GM12872 (cell line): Measurements from ENCODE around the gene IL18.

ENCODE experiments used
- TF ChIP-seq, protein P1 (sequence below): IDR thresholded peaks from 3 replicates; pipeline ENCODE4 v1.5.1; 2011; ENCODE audit warnings: low read depth, mild to moderate bottlenecking, low read length, moderate library complexity; ENCODE audit not compliant: insufficient read depth

Gene IL18

DNA sequence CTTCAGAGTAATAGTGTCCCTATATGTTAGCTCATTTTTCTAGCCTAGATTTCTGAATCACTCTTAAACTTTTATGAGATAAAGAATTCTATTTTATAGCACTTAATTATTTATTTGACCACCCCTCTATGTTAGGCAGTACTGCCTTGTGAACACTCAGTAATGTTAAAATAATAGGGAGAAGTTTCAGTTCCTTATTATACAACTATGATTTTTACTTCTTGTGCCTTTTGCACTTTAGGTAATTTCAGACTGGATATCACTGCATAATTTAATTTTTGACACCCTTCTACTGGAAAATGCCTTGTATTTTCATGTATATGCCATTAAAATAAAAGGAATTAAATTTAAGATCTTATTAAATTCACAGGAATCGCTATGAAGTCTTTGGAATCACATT, 14.5 kb upstream of the IL18 start:
- TF ChIP-seq, protein P1, sequence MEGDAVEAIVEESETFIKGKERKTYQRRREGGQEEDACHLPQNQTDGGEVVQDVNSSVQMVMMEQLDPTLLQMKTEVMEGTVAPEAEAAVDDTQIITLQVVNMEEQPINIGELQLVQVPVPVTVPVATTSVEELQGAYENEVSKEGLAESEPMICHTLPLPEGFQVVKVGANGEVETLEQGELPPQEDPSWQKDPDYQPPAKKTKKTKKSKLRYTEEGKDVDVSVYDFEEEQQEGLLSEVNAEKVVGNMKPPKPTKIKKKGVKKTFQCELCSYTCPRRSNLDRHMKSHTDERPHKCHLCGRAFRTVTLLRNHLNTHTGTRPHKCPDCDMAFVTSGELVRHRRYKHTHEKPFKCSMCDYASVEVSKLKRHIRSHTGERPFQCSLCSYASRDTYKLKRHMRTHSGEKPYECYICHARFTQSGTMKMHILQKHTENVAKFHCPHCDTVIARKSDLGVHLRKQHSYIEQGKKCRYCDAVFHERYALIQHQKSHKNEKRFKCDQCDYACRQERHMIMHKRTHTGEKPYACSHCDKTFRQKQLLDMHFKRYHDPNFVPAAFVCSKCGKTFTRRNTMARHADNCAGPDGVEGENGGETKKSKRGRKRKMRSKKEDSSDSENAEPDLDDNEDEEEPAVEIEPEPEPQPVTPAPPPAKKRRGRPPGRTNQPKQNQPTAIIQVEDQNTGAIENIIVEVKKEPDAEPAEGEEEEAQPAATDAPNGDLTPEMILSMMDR, result no peak

DNA sequence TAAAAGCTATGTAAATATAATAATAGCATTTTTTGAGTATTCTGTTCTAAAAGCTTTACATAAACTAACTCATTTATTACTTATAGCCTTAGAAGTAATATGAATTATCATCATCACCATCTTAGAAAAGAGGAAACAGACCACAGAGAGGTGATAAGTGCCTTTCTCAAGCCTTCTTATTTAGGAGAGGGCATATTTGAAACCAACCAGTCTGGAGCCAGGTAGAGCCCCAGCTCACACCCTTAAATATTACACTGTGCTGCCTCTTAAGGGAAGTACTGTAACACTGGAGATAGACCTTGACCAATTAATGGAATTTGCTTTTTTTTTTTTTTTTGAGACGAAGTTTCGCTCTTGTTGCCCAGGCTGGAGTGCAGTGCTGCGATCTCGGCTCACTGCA, 13.7 kb upstream of the IL18 start:
- TF ChIP-seq, protein P1, result no peak

DNA sequence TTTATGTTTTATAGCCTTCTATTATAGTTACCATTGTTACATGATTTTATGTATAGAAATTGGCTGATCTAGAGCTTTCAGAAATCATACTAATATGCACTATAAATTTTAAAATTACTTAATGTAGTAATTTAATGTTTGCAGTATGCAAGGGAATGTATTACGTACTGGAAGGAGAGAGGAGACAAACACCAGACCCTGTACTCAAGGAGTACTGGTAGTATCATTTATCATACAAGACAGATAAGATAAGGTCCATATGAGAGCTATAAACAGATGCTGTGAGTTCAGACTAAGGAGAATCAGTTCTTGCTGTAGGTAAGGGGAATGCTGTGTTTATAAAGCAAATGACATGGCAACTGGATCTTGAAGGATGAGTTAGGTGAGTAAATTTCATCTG, 12.2 kb upstream of the IL18 start:
- TF ChIP-seq, protein P1, result no peak

DNA sequence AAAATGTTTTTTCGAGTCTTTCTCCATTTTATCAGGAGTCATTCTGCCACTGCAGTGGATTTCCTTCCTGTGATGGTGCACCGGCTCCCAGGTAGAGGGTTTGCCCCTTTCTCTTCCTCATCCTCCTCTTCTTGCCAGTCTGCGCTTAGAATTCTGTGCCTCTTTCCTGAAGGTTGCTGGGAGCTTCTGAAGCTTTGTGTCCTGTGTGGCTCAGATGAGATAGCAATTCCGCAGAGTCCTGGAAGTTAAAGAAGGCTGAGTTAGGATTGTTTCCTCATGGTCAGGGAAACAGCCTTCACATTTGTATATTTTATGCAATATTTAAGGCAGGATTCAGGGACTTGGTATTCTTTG, 11.7 kb upstream of the IL18 start:
- TF ChIP-seq, protein P1, result no peak

DNA sequence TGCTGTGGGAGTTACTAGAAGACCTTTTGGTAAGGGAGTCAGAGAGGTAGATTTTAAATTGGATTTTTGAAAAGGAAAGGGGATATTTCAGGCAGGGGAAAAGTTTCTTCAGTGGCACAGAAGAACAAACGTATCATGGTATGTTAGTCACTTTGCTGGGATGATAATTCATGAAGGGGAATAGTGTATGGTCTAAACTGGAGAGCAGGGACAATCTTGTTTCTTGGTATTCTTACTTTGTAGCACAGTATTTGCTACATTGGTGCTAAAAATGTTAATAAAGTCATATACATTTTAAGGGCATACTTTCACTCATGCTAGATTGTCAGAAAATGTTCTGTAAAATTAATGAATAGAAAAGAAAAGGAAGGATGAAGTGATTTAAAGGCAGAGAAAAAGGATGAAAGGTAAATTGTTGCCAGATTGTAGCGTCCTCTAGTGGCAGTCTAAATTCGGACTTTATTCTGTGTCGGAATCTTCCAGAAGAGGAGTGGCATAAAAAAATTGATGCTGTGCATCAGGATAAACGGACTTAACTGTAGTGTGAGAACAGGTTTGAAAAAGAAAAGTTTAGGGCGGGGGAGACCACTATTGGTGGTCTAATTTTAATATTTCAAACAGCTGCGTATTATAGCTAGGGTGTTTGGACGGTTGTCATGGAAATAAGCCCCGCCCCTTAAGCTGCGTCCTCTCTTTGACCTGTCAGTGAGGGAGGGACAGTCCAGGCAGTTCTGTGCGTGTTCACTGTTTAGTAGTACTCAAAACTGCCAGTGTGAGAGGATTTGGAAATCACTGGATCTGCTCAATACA, 11.1 kb upstream of the IL18 start, which contains the start of gene BCO2:
Gene BCO2 (plus strand): TSS at position 724 of the 810 bp plus-strand sequence. CDS start 90 bp downstream, outside the sequence.
- TF ChIP-seq, protein P1, result peak; percentile 75

DNA sequence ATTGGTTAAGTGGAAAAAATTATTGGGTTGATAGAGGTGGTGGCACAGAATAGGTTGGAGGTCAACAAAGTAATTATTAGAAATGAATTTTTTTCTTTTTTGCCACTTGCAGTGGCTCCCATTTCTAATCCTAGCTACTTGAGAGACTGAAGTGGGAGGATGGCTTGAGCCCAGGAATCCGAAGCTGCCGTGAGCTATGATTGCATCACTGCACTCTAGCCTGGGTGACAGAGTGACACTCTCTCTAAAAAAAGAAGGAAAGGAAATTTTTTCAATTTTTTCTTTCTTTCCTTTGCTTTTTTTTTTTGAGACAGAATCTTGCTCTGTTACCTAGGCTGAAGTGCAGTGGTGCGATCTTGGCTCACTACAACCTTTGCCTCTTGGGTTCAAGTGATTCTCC, 9.3 kb upstream of the IL18 start:
- TF ChIP-seq, protein P1, result no peak

DNA sequence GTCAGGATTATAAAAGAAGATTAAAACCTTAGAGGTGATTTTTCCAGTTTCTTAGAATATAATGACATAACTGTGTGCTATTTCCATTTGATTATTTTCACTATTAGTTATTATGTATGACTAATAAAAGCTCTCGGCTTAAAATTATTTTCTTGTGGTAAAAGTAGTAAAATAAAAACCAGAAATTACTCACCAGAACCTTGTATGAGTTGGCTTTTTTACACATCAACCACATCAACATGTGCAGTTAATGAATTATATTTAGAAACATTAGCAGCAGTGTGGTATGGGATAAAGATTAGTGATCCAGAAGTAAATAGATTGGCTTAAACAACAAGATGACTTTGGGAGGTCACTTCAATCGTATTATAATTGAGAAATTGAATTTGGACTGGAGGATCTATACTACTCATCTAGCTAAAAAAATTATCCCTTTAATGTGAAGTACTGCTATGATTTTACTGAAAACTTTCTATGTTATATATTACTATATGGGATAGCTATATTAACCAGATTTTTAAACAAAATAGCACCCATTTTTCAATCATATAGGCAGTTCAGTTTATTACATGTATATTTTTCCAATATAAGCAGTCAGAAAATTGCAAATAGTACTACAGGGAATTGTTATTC, 8.6 kb upstream of the IL18 start:
- TF ChIP-seq, protein P1, result no peak
